IMR-90 (cell line): ENCODE results near the gene C11orf98. TPM values are rescaled to one million over a fixed set of nuclear protein-coding genes. Genes with fewer than 3 reads are reported as not detected.

Source experiments
- ATAC-seq: fragments of 200-7000 bp; cut with Tn5 transposase; 2 replicates; pipeline ENCODE4 v1.9.1; 2020; ENCODE audit warnings: low read depth, mild to moderate bottlenecking, moderate library complexity
- BruUV-seq: library from RNA; stranded (reverse); fragments of 400-500 nt; replicated peaks from 2 replicates; lab custom pipeline; 2021; lab: Mats Ljungman, UMichigan
- CTCF ChIA-PET: fragments of 300-600 bp; formaldehyde crosslinking; extraction: SDS; loops from one replicate; lab custom pipeline; 2021; ENCODE audit warnings: antibody characterized with exemption; lab: Yijun Ruan, JAX
- POLR2A ChIA-PET: fragments of 300-600 bp; sonication (Branson Sonifier 250); formaldehyde crosslinking; loops from one replicate; lab custom pipeline; 2022; ENCODE audit warnings: antibody characterized with exemption; ENCODE audit not compliant: unreplicated experiment; lab: Charles Lee
- DNase-seq: peaks from one replicate; pipeline ENCODE4 v3.0.0; 2013
- H2AFZ ChIP-seq: replicated peaks from 2 replicates; pipeline ENCODE3; 2013; ENCODE audit warnings: low read length, mild to moderate bottlenecking; ENCODE audit not compliant: poor library complexity
- H2AK5ac ChIP-seq: 2 replicates; pipeline ENCODE4 v1.6.1; 2013; ENCODE audit warnings: low read depth, low read length, inconsistent platforms
- H2AK9ac ChIP-seq: replicated peaks from 2 replicates; pipeline ENCODE3; 2013; ENCODE audit warnings: mild to moderate bottlenecking, low read depth, low read length, moderate library complexity; ENCODE audit not compliant: poor library complexity
- H2BK120ac ChIP-seq: 2 replicates; pipeline ENCODE4 v1.6.1; 2013; ENCODE audit warnings: low read depth, low read length, inconsistent platforms
- H2BK15ac ChIP-seq: 3 replicates; pipeline ENCODE4 v1.6.1; 2013; ENCODE audit warnings: low read depth, low read length, inconsistent platforms
- H2BK20ac ChIP-seq: 2 replicates; pipeline ENCODE4 v1.6.1; 2013; ENCODE audit warnings: low read depth, mild to moderate bottlenecking, inconsistent platforms, low read length, moderate library complexity
- H2BK5ac ChIP-seq: 2 replicates; pipeline ENCODE4 v1.6.1; 2013; ENCODE audit warnings: mild to moderate bottlenecking, low read depth, low read length, inconsistent platforms; ENCODE audit not compliant: poor library complexity, severe bottlenecking
- H3K14ac ChIP-seq: replicated peaks from 2 replicates; pipeline ENCODE4 v1.6.1; 2013; ENCODE audit warnings: low read depth, low read length, inconsistent platforms
- H3K18ac ChIP-seq: 2 replicates; pipeline ENCODE4 v1.6.1; 2013; ENCODE audit warnings: low read depth, low read length, control low read depth
- H3K23ac ChIP-seq: 2 replicates; pipeline ENCODE4 v1.6.1; 2013; ENCODE audit warnings: low read depth, low read length, inconsistent platforms
- H3K27ac ChIP-seq: 2 replicates; pipeline ENCODE4 v1.5.1; 2013; ENCODE audit warnings: mild to moderate bottlenecking, control low read depth, low read length; ENCODE audit not compliant: insufficient read depth
- H3K27me3 ChIP-seq: 2 replicates; pipeline ENCODE4 v1.6.1; 2013; ENCODE audit warnings: low read length; ENCODE audit not compliant: control insufficient read depth, insufficient read depth
- H3K36me3 ChIP-seq: 2 replicates; pipeline ENCODE4 v1.6.1; 2013; ENCODE audit warnings: low read length, mixed read lengths; ENCODE audit not compliant: control insufficient read depth, insufficient read depth
- H3K4ac ChIP-seq: 2 replicates; pipeline ENCODE4 v1.6.1; 2013; ENCODE audit warnings: low read depth, low read length, inconsistent platforms
- H3K4me1 ChIP-seq: 2 replicates; pipeline ENCODE4 v1.6.1; 2013; ENCODE audit warnings: low read length, mixed read lengths; ENCODE audit not compliant: control insufficient read depth, insufficient read depth
- H3K4me2 ChIP-seq: 2 replicates; pipeline ENCODE4 v1.6.1; 2013; ENCODE audit warnings: low read depth, mild to moderate bottlenecking, control low read depth, low read length, moderate library complexity
- H3K4me3 ChIP-seq: 2 replicates; pipeline ENCODE4 v1.5.1; 2013; ENCODE audit warnings: low read depth, mild to moderate bottlenecking, control low read depth, low read length, moderate library complexity; ENCODE audit not compliant: insufficient read depth
- H3K56ac ChIP-seq: 2 replicates; pipeline ENCODE4 v1.6.1; 2013; ENCODE audit warnings: low read length, inconsistent platforms; ENCODE audit not compliant: insufficient read depth; ENCODE audit errors: extremely low read depth
- H3K79me1 ChIP-seq, 2 experiments: 2 replicates each; pipeline ENCODE4 v1.6.1; 2013; ENCODE audit warnings: low read length in 2 of 2, inconsistent platforms in 1 of 2, low read depth in 1 of 2
- H3K9ac ChIP-seq: 2 replicates; pipeline ENCODE4 v1.6.1; 2013; ENCODE audit warnings: low read depth, low read length, control low read depth
- H3K9me1 ChIP-seq: 2 replicates; pipeline ENCODE4 v1.6.1; 2013; ENCODE audit warnings: low read length, inconsistent platforms; ENCODE audit not compliant: insufficient read depth
- H3K9me3 ChIP-seq: 2 replicates; pipeline ENCODE4 v1.6.1; 2013; ENCODE audit warnings: low read length; ENCODE audit not compliant: control insufficient read depth, insufficient read depth
- H4K20me1 ChIP-seq: 2 replicates; pipeline ENCODE4 v1.6.1; 2013; ENCODE audit warnings: low read length, inconsistent platforms; ENCODE audit not compliant: insufficient read depth
- H4K5ac ChIP-seq: 2 replicates; pipeline ENCODE4 v1.6.1; 2013; ENCODE audit warnings: mild to moderate bottlenecking, low read depth, low read length, control low read depth
- H4K8ac ChIP-seq, 2 experiments: 2 replicates each; pipeline ENCODE4 v1.6.1; 2013; ENCODE audit warnings: low read depth in 2 of 2, low read length in 2 of 2, control low read depth in 1 of 2, inconsistent platforms in 1 of 2
- H4K91ac ChIP-seq: 2 replicates; pipeline ENCODE4 v1.6.1; 2013; ENCODE audit warnings: low read depth, low read length, inconsistent platforms; ENCODE audit not compliant: insufficient read depth
- BHLHE40 ChIP-seq: fragments of 150-350 bp; IDR thresholded peaks from 2 replicates; pipeline ENCODE4 v1.6.1; 2016; ENCODE audit warnings: mild to moderate bottlenecking, low read depth, low read length
- FOS ChIP-seq: fragments of 150-350 bp; IDR thresholded peaks from 2 replicates; pipeline ENCODE4 v1.6.1; 2016; ENCODE audit warnings: low read depth, low read length
- MAFK ChIP-seq: IDR thresholded peaks from 2 replicates; pipeline ENCODE4 v1.6.1; 2012; ENCODE audit warnings: low read depth, low read length, improper control_type of control experiment
- MAZ ChIP-seq: IDR thresholded peaks from 2 replicates; pipeline ENCODE4 v1.6.1; 2012; ENCODE audit warnings: low read depth, mild to moderate bottlenecking, low read length, improper control_type of control experiment, moderate library complexity, borderline replicate concordance
- MXI1 ChIP-seq: IDR thresholded peaks from 2 replicates; pipeline ENCODE4 v1.6.1; 2012; ENCODE audit warnings: low read depth, mild to moderate bottlenecking, low read length, moderate library complexity, borderline replicate concordance
- POLR2A ChIP-seq: IDR thresholded peaks from 2 replicates; pipeline ENCODE4 v1.6.1; 2012; ENCODE audit warnings: mild to moderate bottlenecking, low read depth, low read length
- RCOR1 ChIP-seq: IDR thresholded peaks from 2 replicates; pipeline ENCODE4 v1.6.1; 2012; ENCODE audit warnings: mild to moderate bottlenecking, low read length, improper control_type of control experiment; ENCODE audit not compliant: insufficient replicate concordance
- SMC3 ChIP-seq: fragments of 150-350 bp; IDR thresholded peaks from 2 replicates; pipeline ENCODE4 v1.6.1; 2016; ENCODE audit warnings: low read depth, mild to moderate bottlenecking, antibody characterized with exemption, low read length, moderate library complexity
- WGBS, 2 experiments: methylation state at CpG; one replicate each; pipeline versions ENCODE4 v1.1.5 to v1.1.7; 2013; ENCODE audit warnings: missing lambda C conversion rate in 2 of 2; ENCODE audit not compliant: insufficient read length in 1 of 2; ENCODE audit errors: extremely low coverage in 2 of 2; 5-methylcytosine and 5-hydroxymethylcytosine counted together
- dilution Hi-C: fragments of 300-500 bp; cut with HindIII; formaldehyde crosslinking; loops from one replicate; pipeline ENCODE4 v1.14.3; 2018; ENCODE audit warnings: low sequenced_read_pairs; ENCODE audit not compliant: unreplicated experiment
- in situ Hi-C: fragments of 300-500 bp; cut with MboI; formaldehyde crosslinking; loops from 3 replicates; pipeline ENCODE4 v1.14.3; 2019; ENCODE audit warnings: low sequenced_read_pairs, inconsistent platforms, mixed read lengths
- intact Hi-C: fragments of 100-400 bp; cut with micrococcal nuclease; formaldehyde crosslinking; loops from 2 replicates; pipeline ENCODE4 v1.10.0; 2022
- polyA plus RNA-seq, 3 experiments: library from polyadenylated mRNA; depleted of rRNA; stranded (reverse); fragments of >200 nt; gene quantifications; 2 replicates each; pipeline ENCODE4 v1.2.3, GENCODE V29; 2012; ENCODE audit warnings: low replicate concordance in 1 of 3
- total RNA-seq: library from RNA; depleted of rRNA; stranded (reverse); fragments of >200 nt; gene quantifications from 2 replicates; pipeline ENCODE4 v1.2.3, GENCODE V29; 2012
- TF ChIP-seq, protein P1 (sequence below): fragments of 150-350 bp; IDR thresholded peaks from 2 replicates; pipeline ENCODE4 v1.6.1; 2016; ENCODE audit warnings: low read depth, mild to moderate bottlenecking, low read length, moderate library complexity, borderline replicate concordance
- TF ChIP-seq, protein P2 (sequence below): conservative IDR thresholded peaks from 2 replicates; pipeline ENCODE4 v1.5.1; 2012; ENCODE audit warnings: mild to moderate bottlenecking, low read depth, low read length, improper control_type of control experiment
- TF ChIP-seq, protein P3 (sequence below): fragments of 150-350 bp; IDR thresholded peaks from 2 replicates; pipeline ENCODE4 v1.6.1; 2017; ENCODE audit warnings: mild to moderate bottlenecking, antibody characterized with exemption, low read length, low read depth

Gene C11orf98
- total and polyA plus RNA-seq, 2 of the 4 experiments (the other 2 are of a cell fraction): 41.2 to 62.3 TPM

DNA sequence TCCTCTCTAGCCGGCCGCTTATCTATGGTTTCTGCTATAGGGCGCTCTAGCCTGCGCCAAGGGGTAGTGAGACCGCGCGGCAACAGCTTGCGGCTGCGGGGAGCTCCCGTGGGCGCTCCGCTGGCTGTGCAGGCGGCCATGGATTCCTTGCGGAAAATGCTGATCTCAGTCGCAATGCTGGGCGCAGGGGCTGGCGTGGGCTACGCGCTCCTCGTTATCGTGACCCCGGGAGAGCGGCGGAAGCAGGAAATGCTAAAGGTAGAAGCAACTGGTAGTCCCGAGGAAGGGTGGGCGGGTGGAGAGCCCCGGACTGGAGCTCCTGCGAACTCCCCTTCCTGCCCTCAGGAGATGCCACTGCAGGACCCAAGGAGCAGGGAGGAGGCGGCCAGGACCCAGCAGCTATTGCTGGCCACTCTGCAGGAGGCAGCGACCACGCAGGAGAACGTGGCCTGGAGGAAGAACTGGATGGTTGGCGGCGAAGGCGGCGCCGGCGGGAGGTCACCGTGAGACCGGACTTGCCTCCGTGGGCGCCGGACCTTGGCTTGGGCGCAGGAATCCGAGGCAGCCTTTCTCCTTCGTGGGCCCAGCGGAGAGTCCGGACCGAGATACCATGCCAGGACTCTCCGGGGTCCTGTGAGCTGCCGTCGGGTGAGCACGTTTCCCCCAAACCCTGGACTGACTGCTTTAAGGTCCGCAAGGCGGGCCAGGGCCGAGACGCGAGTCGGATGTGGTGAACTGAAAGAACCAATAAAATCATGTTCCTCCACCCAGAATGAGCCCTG, 6.8 kb upstream of the C11orf98 start, which contains the start of the genes LBHD1 and UQCC3:
Gene LBHD1, minus strand, starts transcription at position 660 of the 782 bp plus-strand sequence. CDS start 2,236 bp downstream, outside the sequence.
Gene UQCC3, plus strand, starts transcription at position 66 of the 782 bp plus-strand sequence. Its CDS starts 73 bp downstream, at position 139.
- peak within 1 kb of the TSS; percentile 93 for H2AK9ac ChIP-seq
- H3K27ac ChIP-seq: peak within 1 kb of the TSS; percentile 96
- peak within 1 kb of the TSS; percentile 68 for H2BK5ac ChIP-seq
- peak within 1 kb of the TSS; percentile 91 to 98 for H4K8ac ChIP-seq
- no TSS peak for BruUV-seq
- peak within 1 kb of the TSS; percentile 37; the same call in 1 of the 3 replicates for H2BK15ac ChIP-seq
- dilution Hi-C loops (no loop called here), in situ Hi-C loops (no loop called here), intact Hi-C loops (loop anchor here (1.0 kb wide), 1 partner anchor 8 kb away; the partner anchor contains the start of gene UBXN1)
- peaks cover 4% of the 10 kb centered on the region for H3K4me1 ChIP-seq
- H3K56ac ChIP-seq: peak within 1 kb of the TSS; percentile 92
- H3K18ac ChIP-seq: peak within 1 kb of the TSS; percentile 66
- CTCF ChIA-PET: interaction anchor here (0.6 kb wide), 1 partner anchor 130 kb away, joined by 7 read pairs; no protein-coding TSS in a partner anchor
- H4K91ac ChIP-seq: peak within 1 kb of the TSS; percentile 89
- DNase-seq: peak; percentile 85
- H4K20me1 ChIP-seq: 0 out of 2 replicates have a peak, but pooled peaks cover 3% of the 10 kb centered on the region
- H3K9ac ChIP-seq: peak within 1 kb of the TSS; percentile 95
- H3K23ac ChIP-seq: peak within 1 kb of the TSS; percentile 98
- no peaks in the 10 kb centered on the region for H3K9me3 ChIP-seq
- H3K4me3 ChIP-seq: peak within 1 kb of the TSS; percentile 74
- ATAC-seq: peak; percentile 83
- peaks cover 3% of the 10 kb centered on the region; the same call in 1 of the 2 replicates for H3K9me1 ChIP-seq
- H2BK120ac ChIP-seq: peak within 1 kb of the TSS; percentile 59
- no peak within 1 kb of the TSS for H2BK20ac ChIP-seq
- H3K36me3 ChIP-seq: peaks cover 16% of the 10 kb centered on the region
- TF ChIP-seq MAZ: no peak
- TF ChIP-seq POLR2A: peak; percentile 53; the same call in 1 of the 2 replicates
- TF ChIP-seq, protein P1, sequence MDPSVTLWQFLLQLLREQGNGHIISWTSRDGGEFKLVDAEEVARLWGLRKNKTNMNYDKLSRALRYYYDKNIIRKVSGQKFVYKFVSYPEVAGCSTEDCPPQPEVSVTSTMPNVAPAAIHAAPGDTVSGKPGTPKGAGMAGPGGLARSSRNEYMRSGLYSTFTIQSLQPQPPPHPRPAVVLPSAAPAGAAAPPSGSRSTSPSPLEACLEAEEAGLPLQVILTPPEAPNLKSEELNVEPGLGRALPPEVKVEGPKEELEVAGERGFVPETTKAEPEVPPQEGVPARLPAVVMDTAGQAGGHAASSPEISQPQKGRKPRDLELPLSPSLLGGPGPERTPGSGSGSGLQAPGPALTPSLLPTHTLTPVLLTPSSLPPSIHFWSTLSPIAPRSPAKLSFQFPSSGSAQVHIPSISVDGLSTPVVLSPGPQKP: no peak
- TF ChIP-seq, protein P2, sequence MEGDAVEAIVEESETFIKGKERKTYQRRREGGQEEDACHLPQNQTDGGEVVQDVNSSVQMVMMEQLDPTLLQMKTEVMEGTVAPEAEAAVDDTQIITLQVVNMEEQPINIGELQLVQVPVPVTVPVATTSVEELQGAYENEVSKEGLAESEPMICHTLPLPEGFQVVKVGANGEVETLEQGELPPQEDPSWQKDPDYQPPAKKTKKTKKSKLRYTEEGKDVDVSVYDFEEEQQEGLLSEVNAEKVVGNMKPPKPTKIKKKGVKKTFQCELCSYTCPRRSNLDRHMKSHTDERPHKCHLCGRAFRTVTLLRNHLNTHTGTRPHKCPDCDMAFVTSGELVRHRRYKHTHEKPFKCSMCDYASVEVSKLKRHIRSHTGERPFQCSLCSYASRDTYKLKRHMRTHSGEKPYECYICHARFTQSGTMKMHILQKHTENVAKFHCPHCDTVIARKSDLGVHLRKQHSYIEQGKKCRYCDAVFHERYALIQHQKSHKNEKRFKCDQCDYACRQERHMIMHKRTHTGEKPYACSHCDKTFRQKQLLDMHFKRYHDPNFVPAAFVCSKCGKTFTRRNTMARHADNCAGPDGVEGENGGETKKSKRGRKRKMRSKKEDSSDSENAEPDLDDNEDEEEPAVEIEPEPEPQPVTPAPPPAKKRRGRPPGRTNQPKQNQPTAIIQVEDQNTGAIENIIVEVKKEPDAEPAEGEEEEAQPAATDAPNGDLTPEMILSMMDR: no peak
- TF ChIP-seq SMC3: no peak
- TF ChIP-seq, protein P3, sequence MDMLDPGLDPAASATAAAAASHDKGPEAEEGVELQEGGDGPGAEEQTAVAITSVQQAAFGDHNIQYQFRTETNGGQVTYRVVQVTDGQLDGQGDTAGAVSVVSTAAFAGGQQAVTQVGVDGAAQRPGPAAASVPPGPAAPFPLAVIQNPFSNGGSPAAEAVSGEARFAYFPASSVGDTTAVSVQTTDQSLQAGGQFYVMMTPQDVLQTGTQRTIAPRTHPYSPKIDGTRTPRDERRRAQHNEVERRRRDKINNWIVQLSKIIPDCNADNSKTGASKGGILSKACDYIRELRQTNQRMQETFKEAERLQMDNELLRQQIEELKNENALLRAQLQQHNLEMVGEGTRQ: no peak
- TF ChIP-seq MAFK: peak; percentile 51; the same call in 1 of the 2 replicates
- TF ChIP-seq RCOR1: no peak
- TF ChIP-seq FOS: no peak
- TF ChIP-seq BHLHE40: no peak
- no peak; the same call in 1 of the 2 replicates for TF ChIP-seq MXI1
- peak within 1 kb of the TSS; percentile 97 for H4K5ac ChIP-seq
- H3K14ac ChIP-seq: peak within 1 kb of the TSS; percentile 97
- peaks cover 23 to 53% of the 10 kb centered on the region in 2 experiments for H3K79me1 ChIP-seq
- H3K27me3 ChIP-seq: no peaks in the 10 kb centered on the region
- H2AK5ac ChIP-seq: peak within 1 kb of the TSS; percentile 76
- 1% methylated on average over 37 of the region's 59 CpGs; no CpG with 5 or more reads in 1 of the 2 experiments for WGBS, 2 experiments
- peak within 1 kb of the TSS; percentile 93 for H3K4ac ChIP-seq
- POLR2A ChIA-PET: interaction anchor here (0.5 to 1.4 kb wide), 6 partner anchors 9 to 1070 kb away, joined by 3 to 17 read pairs (median 4); partner anchors contain the start of genes HNRNPUL2 and INTS5
- H2AFZ ChIP-seq: peak within 1 kb of the TSS; percentile 98
- H3K4me2 ChIP-seq: peak within 1 kb of the TSS; percentile 96
